Muscle of leg (tissue), 11 donors: ENCODE data around the gene SPTBN1. TPM values are rescaled to one million over a fixed set of nuclear protein-coding genes. Genes with fewer than 3 reads are reported as not detected.

Experiments used
- DNase-seq: peaks from one replicate; pipeline ENCODE4 v3.0.0; 2013
- H3K27ac ChIP-seq: one replicate; pipeline ENCODE4 v1.5.1; 2013; ENCODE audit warnings: mild to moderate bottlenecking, low read length, control low read depth
- H3K27me3 ChIP-seq: one replicate; pipeline ENCODE4 v1.6.1; 2013; ENCODE audit warnings: low read length; ENCODE audit not compliant: control insufficient read depth, insufficient read depth
- H3K36me3 ChIP-seq: one replicate; pipeline ENCODE4 v1.6.1; 2013; ENCODE audit warnings: low read length; ENCODE audit not compliant: control insufficient read depth, insufficient read depth
- H3K4me1 ChIP-seq: one replicate; pipeline ENCODE4 v1.6.1; 2013; ENCODE audit warnings: low read length; ENCODE audit not compliant: control insufficient read depth, insufficient read depth
- H3K4me3 ChIP-seq: one replicate; pipeline ENCODE4 v1.5.1; 2013; ENCODE audit warnings: low read length, control low read depth
- H3K9me3 ChIP-seq: replicated peaks from 2 replicates; pipeline ENCODE4 v1.6.1; 2013; ENCODE audit warnings: low read depth, low read length; ENCODE audit not compliant: control insufficient read depth
- WGBS: methylation state at CpG from one replicate; pipeline ENCODE4 v1.1.5; 2013; ENCODE audit warnings: missing lambda C conversion rate; ENCODE audit not compliant: insufficient coverage; 5-methylcytosine and 5-hydroxymethylcytosine counted together
- polyA plus RNA-seq, 8 donors: library from polyadenylated mRNA; unstranded; fragments of 120-200 nt; gene quantifications; one replicate each; pipeline versions ENCODE4 v1.2.1 to v1.2.3, GENCODE V29; 2013; ENCODE audit warnings: inconsistent platforms in 1 of 8, low replicate concordance in 1 of 8; ENCODE audit not compliant: insufficient read length in 8 of 8, insufficient read depth in 1 of 8
- total RNA-seq: library from RNA; stranded (reverse); fragments of 120-200 nt; gene quantifications from one replicate; pipeline ENCODE4 v1.2.4, GENCODE V29; 2013

The SPTBN1 gene
- total and polyA plus RNA-seq, 9 donors, result 228 to 333 (median 273) TPM

DNA sequence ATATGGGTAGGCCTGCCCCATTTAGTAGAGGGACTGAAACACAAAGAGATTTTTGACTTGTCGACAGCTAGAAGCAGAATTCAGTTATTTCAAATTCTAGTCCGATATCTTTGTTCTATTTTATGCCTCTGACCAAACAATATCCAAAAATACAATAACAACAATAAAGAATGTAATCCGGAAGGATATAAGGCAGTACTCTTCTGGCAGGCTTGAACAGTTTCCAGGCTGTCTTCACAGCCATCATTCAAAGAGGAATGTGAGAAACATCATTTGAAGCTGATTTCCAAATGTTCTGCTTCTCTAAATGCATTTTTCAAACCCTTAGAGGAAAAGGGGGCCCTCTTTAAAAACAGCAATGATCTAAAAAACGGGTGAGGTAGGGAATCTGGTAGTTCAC, 36.7 kb upstream of the SPTBN1 start:
- Histone ChIP-seq H3K9me3 (peaks cover 2% of the 10 kb centered on the region), H3K27me3 (no peaks in the 10 kb centered on the region), H3K36me3 (no peaks in the 10 kb centered on the region), H3K4me1 (peaks cover 9% of the 10 kb centered on the region), H3K27ac (peak overlapping the region; percentile 73), H3K4me3 (no peak overlapping the region)
- peak; percentile 84 for DNase-seq
- WGBS, result no CpG with 5 or more reads among the region's 4 CpGs

DNA sequence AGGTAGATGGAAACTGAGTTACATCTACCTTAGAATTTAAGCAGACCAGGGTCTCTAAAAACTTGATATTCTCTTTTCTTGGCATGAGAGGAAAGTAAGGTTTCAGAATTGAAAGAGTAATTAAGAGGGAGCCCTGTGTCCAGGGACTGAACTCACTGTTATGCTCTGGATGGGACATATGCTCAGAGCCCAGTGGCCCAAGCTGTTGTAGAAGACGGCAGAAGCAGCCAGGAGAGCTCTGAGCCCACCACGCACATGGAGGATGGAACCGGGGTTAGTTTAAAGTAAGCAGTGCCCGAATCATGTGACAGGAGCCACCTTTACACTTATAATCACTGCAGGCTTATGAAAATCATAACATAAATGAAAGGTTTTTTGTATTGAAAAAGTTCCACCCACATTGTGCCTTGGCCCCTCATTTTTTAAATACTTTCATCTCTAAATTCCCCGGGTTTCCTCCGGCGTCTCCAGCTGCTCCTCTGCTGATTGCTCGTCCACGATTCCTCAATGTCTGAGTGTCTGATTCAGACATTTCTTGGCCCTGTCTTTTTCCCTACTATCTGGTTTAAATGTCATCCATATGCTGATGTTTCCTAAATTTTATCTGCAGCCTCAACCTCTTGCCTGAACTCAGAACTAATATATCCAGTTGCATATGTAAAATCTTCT, 36.1 kb upstream of the SPTBN1 start:
- no peaks in the 10 kb centered on the region for H3K36me3 ChIP-seq
- H3K4me3 ChIP-seq, result no peak overlapping the region
- peaks cover 9% of the 10 kb centered on the region for H3K4me1 ChIP-seq
- peak overlapping the region; percentile 73 for H3K27ac ChIP-seq
- DNase-seq, result peak; percentile 63
- no peaks in the 10 kb centered on the region for H3K27me3 ChIP-seq
- H3K9me3 ChIP-seq, result peaks cover 2% of the 10 kb centered on the region
- 10% methylated on average over 3 of the region's 9 CpGs for WGBS

DNA sequence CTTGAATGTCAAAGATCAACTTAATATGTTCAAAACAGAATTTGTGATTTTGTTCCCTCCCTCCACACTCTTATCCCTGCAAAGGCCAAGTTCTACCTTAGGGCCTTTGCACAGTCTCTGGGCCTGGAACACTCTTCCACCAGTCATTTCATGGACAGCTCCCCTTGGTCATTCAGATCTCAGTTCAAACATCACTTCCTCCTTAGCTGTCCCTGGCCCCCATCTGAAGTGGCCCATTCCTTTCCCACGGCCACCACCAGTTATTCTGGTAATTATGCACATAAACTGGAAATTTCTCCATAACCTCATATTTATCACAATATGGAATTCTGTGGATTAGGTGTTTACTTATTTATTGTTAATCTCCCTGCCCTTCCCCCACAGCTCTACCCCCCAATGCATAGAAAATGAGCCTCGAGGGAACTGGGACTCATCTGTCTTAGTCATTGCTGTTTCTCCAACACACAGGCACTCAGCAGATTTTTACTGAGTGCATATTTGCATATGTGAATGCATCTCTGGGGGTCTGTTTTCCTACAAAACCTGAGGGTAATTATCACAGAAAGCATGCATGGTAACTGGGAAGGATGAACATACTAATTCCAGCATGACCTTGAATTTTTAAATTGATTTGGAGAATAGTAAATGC, 35.5 kb upstream of the SPTBN1 start:
- DNase-seq, result no peak
- Histone ChIP-seq H3K27ac (peak overlapping the region; percentile 73), H3K9me3 (peaks cover 2% of the 10 kb centered on the region), H3K4me3 (no peak overlapping the region), H3K27me3 (no peaks in the 10 kb centered on the region), H3K4me1 (peaks cover 9% of the 10 kb centered on the region), H3K36me3 (no peaks in the 10 kb centered on the region)
- WGBS, result no CpG with 5 or more reads among the region's 2 CpGs

DNA sequence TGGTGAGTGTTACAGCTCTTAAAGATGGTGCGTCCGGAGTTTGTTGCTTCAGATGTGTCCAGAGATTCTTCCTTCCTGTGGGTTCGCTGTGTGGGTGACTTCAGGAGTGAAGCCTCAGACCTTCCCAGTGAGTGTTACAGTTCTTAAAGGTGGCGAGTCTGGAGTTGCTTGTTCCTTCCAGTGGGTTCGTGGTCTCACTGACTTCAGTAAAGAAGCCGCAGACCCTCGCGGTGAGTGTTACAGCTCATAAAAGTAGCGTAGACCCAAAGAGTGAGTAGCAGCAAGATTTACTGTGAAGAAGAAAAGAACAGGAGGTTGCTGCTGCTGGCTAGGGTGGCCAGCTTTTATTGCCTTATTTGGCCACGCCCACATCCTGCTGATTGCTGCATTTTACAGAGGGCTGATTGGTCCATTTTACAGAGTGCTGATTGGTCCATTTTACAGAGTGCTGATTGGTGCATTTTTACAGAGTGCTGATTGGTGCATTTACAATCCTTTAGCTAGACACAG, 34.0 kb upstream of the SPTBN1 start:
- Histone ChIP-seq H3K36me3 (no peaks in the 10 kb centered on the region), H3K4me1 (peaks cover 13% of the 10 kb centered on the region)
- WGBS, result 84% methylated on average over 9 of the region's 10 CpGs

DNA sequence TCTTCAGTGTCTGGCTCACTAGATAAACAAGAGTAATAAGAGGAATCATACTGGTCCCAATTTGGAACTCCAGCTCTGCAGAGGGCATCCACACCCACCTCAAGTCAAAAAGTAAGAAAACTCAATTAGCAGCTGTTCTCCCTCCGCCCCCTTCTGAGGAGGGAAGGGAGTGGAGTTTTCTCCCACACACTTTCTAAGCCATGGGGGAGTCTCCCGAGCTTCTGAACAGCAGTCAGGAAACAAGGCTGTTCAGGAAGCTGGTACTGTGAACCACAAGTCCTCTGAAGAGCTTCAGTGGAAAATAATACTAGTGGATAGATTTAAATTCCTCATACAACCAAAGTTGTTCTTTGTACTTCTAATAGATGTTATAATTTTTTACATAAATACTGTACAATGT, 32.9 kb upstream of the SPTBN1 start:
- H3K4me1 ChIP-seq, result peaks cover 19% of the 10 kb centered on the region

More for the DNA sequence above, 34.0 kb upstream of the SPTBN1 start:
- Histone ChIP-seq H3K27me3 (no peaks in the 10 kb centered on the region), H3K27ac (no peak overlapping the region), H3K4me3 (no peak overlapping the region), H3K9me3 (peaks cover 2% of the 10 kb centered on the region)
- DNase-seq, result no peak

DNA sequence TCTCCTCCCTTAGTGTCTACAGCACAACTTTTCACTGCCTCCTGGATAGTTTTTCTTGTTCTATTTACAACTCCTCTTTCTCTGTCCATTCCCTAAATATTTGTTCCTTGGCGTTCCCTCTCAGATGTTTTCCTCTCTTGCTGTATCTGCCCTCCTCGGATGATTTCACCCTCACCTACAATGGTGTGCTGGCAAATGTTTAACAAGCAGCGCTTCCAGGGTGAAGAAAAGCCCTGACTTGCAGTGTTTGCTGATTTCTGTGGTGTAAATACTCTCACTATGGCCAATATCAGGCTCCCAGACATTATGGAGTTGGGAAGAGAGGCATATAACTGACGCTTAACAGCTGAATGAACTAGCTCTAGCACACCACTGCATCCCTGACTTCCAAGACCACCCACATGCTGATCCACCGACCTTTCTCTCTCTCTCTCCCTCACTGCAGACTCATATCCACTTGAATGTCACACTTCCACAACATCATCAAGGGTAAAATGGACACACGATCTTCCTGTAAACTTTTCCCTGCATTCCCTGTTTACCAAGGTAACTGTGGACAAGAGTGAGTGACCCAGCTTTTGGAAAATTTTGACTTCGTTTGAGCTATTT, 31.5 kb upstream of the SPTBN1 start:
- Histone ChIP-seq H3K4me1 (peaks cover 29% of the 10 kb centered on the region), H3K36me3 (no peaks in the 10 kb centered on the region), H3K9me3 (peaks cover 2% of the 10 kb centered on the region), H3K27ac (no peak overlapping the region), H3K27me3 (no peaks in the 10 kb centered on the region), H3K4me3 (no peak overlapping the region)
- 40% methylated on average over 2 of the region's 7 CpGs for WGBS
- no peak for DNase-seq

More for the DNA sequence above, 32.9 kb upstream of the SPTBN1 start:
- Histone ChIP-seq H3K4me3 (no peak overlapping the region), H3K27me3 (no peaks in the 10 kb centered on the region), H3K9me3 (peaks cover 2% of the 10 kb centered on the region), H3K36me3 (no peaks in the 10 kb centered on the region), H3K27ac (peak overlapping the region; percentile 63)
- no peak for DNase-seq
- WGBS, result no CpG with 5 or more reads among the region's 2 CpGs

DNA sequence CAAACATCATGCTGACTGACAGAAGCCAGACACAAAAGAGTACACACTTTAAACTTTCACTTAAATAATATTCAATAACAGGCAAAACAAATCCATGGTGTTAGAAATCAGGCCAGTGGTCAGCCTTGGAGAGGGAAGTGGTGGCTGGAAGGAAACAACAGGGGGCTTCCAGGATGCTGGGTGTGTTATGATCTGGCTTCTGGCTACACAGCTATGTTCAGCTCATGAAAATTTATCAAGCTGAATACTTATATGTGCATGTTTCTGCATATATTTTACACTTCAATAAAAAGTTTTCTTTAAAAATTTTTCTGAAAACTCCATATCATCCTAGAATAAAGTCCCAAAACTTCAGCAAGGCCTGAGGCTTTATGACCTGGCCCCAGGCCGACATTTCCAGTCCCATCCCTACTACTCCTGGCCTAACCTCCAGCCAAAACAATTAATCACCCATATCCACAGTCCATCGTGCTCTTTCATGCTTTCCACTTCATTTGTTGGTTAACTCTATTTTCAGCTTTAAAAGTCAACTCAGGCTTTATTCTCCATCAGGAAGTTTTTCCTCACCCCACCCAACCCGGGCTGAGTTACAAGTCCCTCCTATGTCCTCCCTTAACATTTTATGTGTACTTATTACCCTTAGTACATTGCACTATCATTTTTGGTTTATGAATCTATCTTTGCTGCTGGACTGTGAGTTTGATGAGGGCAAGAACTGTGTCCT, 27.9 kb upstream of the SPTBN1 start:
- Histone ChIP-seq H3K9me3 (no peaks in the 10 kb centered on the region), H3K27me3 (no peaks in the 10 kb centered on the region), H3K4me3 (no peak overlapping the region), H3K36me3 (no peaks in the 10 kb centered on the region), H3K4me1 (peaks cover 48% of the 10 kb centered on the region), H3K27ac (peak overlapping the region; percentile 81)
- 5% methylated on average over 2 of the region's 3 CpGs for WGBS
- DNase-seq, result peak; percentile 96

DNA sequence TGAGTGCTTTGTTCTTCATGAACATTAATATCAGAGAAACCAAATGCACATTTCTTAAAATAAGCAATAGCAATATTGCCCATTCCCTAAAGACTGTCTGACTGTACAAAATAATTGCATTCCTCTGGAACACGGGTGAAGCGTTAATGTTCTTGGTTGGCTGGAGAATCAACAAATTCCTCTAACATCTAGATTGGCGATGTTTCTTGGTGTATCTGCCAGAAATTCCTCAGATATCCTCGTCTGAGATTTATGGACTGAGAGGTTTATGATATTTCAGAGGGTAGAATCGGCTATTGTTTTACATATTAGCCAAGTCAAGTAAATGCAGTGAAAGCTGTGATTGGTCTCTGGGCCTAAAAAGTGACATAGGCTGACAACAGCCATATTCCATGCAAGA, 27.1 kb upstream of the SPTBN1 start:
- Histone ChIP-seq H3K27ac (peak overlapping the region; percentile 81), H3K36me3 (no peaks in the 10 kb centered on the region), H3K27me3 (no peaks in the 10 kb centered on the region), H3K9me3 (no peaks in the 10 kb centered on the region), H3K4me1 (peaks cover 49% of the 10 kb centered on the region), H3K4me3 (no peak overlapping the region)
- WGBS, result no CpG with 5 or more reads among the region's 5 CpGs
- DNase-seq, result peak; percentile 89

DNA sequence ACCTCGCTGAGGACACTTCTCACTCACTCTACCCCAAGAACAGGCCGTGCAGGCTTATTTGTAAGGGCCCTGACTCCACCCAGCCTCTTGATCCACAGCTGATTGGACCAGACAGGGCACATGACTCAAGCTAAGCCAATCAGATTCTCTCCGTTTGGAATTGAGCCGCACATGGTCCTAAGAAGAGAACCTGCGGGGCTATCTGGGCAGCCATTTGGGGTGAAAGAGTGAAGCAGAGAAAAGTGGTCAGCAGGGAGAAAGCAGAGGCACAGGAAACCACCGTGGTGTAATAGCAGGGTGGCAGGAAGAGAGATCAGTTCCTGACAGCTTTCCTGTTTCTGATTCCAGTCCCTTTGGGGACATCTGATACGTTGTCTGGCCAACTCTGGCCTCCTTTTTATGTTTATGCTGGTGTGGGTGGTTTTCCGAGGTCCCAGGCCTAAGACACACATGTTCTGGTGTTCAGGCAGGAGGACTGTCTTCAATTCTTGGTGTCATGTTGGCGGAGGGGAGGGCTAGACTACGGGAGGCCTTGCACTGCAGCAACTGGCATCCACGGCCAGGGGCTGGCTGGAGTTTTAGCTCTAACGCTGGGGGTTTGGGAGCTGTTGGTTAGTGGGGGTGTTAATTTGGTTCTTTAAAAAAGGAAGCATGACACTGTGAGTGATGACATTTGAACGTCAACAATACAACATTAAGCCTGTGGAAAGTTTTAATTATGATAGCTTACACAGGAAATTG, 26.1 kb upstream of the SPTBN1 start:
- no peaks in the 10 kb centered on the region for H3K36me3 ChIP-seq
- no peaks in the 10 kb centered on the region for H3K27me3 ChIP-seq
- H3K9me3 ChIP-seq, result no peaks in the 10 kb centered on the region
- peaks cover 56% of the 10 kb centered on the region for H3K4me1 ChIP-seq
- WGBS, result 70% methylated on average over 7 of the region's 13 CpGs
- no peak for DNase-seq
- H3K27ac ChIP-seq, result peak overlapping the region; percentile 81
- H3K4me3 ChIP-seq, result no peak overlapping the region
